ENCODE measurements around the gene PTPN6.

PTPN6 gene

DNA sequence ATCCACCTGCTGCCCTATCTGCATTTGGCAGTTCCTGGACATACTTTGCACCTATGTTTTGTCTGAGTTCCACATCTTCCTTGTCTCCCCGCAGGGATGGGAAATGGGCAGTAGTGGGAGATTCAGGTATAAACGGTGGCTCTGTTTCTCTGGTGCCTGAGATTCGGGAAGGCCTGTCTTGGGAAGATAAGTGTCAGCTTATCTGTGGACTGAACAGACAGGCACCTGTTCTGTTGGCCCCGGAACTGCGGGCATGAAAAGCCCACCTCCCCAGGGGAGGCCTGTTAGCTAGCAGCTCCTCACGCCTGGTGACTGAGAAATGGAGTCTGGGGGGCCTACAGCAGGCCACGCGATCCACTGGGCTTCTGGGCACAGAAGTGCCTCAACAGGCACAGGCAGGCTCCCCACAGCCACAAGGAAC is 13.5 kb downstream of the PTPN6 start:
- H3K36me3 Mint-ChIP-seq (ENCODE audit: low read depth): peaks cover 30% of the 10 kb centered on the region
- H3K9me3 Mint-ChIP-seq: no peaks in the 10 kb centered on the region
- TF ChIP-seq, protein P1, sequence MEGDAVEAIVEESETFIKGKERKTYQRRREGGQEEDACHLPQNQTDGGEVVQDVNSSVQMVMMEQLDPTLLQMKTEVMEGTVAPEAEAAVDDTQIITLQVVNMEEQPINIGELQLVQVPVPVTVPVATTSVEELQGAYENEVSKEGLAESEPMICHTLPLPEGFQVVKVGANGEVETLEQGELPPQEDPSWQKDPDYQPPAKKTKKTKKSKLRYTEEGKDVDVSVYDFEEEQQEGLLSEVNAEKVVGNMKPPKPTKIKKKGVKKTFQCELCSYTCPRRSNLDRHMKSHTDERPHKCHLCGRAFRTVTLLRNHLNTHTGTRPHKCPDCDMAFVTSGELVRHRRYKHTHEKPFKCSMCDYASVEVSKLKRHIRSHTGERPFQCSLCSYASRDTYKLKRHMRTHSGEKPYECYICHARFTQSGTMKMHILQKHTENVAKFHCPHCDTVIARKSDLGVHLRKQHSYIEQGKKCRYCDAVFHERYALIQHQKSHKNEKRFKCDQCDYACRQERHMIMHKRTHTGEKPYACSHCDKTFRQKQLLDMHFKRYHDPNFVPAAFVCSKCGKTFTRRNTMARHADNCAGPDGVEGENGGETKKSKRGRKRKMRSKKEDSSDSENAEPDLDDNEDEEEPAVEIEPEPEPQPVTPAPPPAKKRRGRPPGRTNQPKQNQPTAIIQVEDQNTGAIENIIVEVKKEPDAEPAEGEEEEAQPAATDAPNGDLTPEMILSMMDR (IDR thresholded peaks at IDR 0.05; ENCODE audit: unreplicated experiment in 3 of 3): no peak

DNA sequence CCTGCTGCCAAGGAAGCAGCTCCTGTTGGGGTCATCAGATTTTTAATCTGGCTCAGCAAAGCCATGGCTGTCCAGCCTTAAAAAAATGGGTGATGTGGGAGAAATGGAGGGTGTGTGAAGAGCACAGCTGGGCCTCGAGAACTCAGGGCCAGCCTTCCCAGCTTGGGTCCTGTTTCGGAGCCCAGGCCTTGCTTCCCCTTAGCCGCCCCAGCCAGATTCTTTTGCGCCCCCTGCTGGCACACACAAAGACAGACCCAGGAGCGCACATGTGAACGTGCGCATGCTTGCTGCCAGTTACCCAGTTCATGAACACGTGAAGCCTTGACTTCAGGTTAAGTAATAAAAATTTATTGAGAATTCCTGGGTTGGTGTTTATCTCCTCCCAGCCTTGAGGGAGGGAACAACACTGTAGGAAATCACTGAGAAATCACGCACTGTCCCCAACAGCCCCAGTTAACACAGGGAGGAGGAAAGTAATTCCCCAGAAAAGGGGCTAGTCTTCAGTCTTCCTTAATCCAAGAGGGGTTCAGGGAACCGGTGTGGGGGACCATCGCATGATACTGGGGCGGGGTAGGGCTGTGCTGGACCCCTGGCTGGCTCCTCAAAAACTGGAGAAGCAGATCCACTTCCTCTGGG is 14.0 kb downstream of the PTPN6 start:
- Mint-ChIP-seq H3K27ac (peak overlapping the region; percentile 58 to 82 (median 68)), H3K4me3 (peak overlapping the region; percentile 38 to 65 (median 48)), H3K36me3 (ENCODE audit: low read depth) (peaks cover 30% of the 10 kb centered on the region), H3K4me1 (peaks cover 38% of the 10 kb centered on the region), H3K27me3 (ENCODE audit: low read depth) (no peaks in the 10 kb centered on the region), H3K9me3 (no peaks in the 10 kb centered on the region)
- TF ChIP-seq, protein P1 (IDR thresholded peaks at IDR 0.05; ENCODE audit: unreplicated experiment in 3 of 3): peak; percentile 81 to 90 (median 86)

More for the DNA sequence above, 13.5 kb downstream of the PTPN6 start:
- H3K4me3 Mint-ChIP-seq: peak overlapping the region in 1 of 3 experiments; percentile 65
- H3K27ac Mint-ChIP-seq: peak overlapping the region; percentile 58 to 82 (median 68)
- peaks cover 38% of the 10 kb centered on the region for H3K4me1 Mint-ChIP-seq
- no peaks in the 10 kb centered on the region for H3K27me3 Mint-ChIP-seq (ENCODE audit: low read depth)

DNA sequence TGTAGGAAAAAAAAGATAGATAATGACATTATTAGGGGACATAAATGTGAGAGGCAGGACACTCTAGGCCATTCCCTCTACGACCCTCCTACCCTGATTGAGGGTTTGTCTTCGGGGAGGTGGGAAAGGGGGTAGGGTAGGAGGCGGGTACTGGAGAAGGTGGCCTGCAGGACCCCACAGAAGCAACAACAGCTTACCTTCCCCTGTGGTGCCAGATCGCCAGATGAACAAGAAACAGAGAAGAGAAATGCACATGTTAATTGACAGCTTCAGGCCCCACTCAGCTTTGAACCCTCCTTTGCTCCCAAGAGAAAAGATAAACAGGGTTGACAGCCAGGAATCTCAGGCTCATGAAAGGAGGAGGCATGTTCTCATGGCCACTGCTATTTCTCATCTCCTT is 14.6 kb downstream of the PTPN6 start:
- H3K4me3 Mint-ChIP-seq: peak overlapping the region in 2 of 3 experiments; percentile 48 to 65
- H3K36me3 Mint-ChIP-seq (ENCODE audit: low read depth): peaks cover 30% of the 10 kb centered on the region
- peaks cover 36% of the 10 kb centered on the region for H3K4me1 Mint-ChIP-seq
- H3K27ac Mint-ChIP-seq: peak overlapping the region in 2 of 3 experiments; percentile 68 to 82
- TF ChIP-seq, protein P1 (IDR thresholded peaks at IDR 0.05; ENCODE audit: unreplicated experiment in 3 of 3): no peak
- no peaks in the 10 kb centered on the region for H3K9me3 Mint-ChIP-seq
- no peaks in the 10 kb centered on the region for H3K27me3 Mint-ChIP-seq (ENCODE audit: low read depth)

DNA sequence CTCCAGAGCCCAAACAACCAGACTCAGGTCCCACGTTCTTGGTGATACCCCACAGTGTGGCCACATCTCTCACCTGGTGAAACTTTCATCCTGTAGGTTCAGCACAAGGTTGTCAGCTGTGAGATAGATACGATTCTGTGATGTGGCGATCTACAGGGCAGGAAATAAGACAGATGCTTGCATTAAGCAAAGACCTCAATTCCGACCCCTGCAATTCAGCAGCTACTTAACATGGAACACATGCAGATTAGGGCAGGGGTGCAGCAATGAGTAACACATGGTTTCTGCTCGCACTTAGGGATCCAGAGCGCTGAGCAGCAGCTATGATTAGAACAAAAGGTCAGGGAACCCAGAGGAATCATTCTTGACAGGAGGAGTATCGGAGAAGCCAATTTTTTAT is 15.2 kb downstream of the PTPN6 start:
- H3K27ac Mint-ChIP-seq: no peak overlapping the region
- H3K4me3 Mint-ChIP-seq: peak overlapping the region; percentile 55 to 74 (median 59)
- H3K27me3 Mint-ChIP-seq (ENCODE audit: low read depth): no peaks in the 10 kb centered on the region
- peaks cover 35% of the 10 kb centered on the region for H3K4me1 Mint-ChIP-seq
- TF ChIP-seq, protein P1 (IDR thresholded peaks at IDR 0.05; ENCODE audit: unreplicated experiment in 3 of 3): no peak
- peaks cover 30% of the 10 kb centered on the region for H3K36me3 Mint-ChIP-seq (ENCODE audit: low read depth)
- H3K9me3 Mint-ChIP-seq: no peaks in the 10 kb centered on the region

DNA sequence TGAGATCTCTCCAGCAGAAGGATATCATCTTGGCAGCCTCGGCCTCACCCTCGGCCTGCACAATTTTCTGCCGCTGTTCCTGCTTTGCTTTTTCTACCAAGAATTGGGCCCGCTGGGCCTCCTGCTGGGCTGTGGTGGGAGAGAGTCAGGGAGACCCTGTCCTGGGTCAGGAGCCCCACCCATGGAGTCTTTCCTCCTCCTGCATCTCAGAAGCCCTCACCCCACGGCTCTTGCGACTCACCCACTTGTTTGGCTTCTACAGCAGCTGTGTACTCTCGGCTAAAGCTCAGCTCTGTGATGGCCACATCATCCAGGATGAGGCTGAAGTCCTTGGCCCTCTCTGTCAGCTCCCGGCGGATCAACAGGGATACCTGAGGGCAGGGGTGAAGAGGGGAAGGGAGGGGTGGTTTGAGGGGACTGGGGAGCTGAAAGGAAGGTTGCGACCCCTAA is 16.5 kb downstream of the PTPN6 start:
- TF ChIP-seq, protein P1 (IDR thresholded peaks at IDR 0.05; ENCODE audit: unreplicated experiment in 3 of 3): no peak
- Mint-ChIP-seq H3K27ac (no peak overlapping the region), H3K36me3 (ENCODE audit: low read depth) (peaks cover 30% of the 10 kb centered on the region), H3K9me3 (no peaks in the 10 kb centered on the region), H3K27me3 (ENCODE audit: low read depth) (no peaks in the 10 kb centered on the region), H3K4me3 (peak overlapping the region; percentile 43 to 65 (median 60)), H3K4me1 (peaks cover 36% of the 10 kb centered on the region)

DNA sequence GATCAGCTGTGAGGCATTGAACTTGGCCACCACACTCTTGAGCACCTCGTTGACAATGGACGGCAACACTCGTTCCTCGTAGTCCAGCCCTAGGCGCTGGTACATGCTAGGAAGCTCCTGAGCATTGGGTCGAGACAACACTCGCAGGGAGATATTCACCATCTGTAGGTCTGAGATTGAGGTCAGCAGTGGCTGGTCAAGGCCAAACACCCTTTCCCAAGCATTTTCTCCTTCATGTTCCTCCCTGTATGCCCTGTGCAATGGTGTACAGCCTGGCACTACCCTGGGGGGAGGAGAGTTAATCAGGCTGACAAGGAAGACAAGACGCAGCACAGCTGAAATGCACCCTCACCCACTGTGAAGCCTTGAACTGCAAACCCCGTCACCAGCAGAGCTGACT is 17.3 kb downstream of the PTPN6 start:
- Mint-ChIP-seq H3K27ac (peak overlapping the region in 2 of 3 experiments; percentile 66 to 74), H3K36me3 (ENCODE audit: low read depth) (peaks cover 32% of the 10 kb centered on the region), H3K4me1 (peaks cover 36% of the 10 kb centered on the region), H3K4me3 (peak overlapping the region; percentile 99 to 100 (median 100)), H3K27me3 (ENCODE audit: low read depth) (no peaks in the 10 kb centered on the region), H3K9me3 (no peaks in the 10 kb centered on the region)
- TF ChIP-seq, protein P1 (IDR thresholded peaks at IDR 0.05; ENCODE audit: unreplicated experiment in 3 of 3): no peak
